ENCODE results near the gene PRKAR1A.

PRKAR1A gene

DNA sequence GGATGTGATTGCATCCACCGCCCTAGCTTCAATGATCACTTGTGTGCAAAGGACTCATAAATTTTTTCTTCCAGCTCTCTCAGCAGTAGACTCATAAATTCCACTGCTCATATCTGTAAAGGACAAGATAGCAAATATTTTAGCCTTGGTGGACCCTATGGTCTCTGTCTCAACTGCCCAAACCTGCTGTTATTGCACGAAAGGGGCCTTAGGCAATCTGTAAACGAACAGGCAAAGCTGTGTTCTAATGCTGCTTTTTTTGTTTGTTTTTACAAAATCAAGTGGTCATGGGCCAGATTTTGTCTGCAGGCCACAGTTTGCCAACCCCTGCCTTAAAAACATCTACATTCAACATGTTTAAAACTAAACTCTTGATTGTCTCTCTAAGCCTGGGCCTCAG, 54.8 kb downstream of the PRKAR1A start (continued):
- TF ChIP-seq, protein P1, sequence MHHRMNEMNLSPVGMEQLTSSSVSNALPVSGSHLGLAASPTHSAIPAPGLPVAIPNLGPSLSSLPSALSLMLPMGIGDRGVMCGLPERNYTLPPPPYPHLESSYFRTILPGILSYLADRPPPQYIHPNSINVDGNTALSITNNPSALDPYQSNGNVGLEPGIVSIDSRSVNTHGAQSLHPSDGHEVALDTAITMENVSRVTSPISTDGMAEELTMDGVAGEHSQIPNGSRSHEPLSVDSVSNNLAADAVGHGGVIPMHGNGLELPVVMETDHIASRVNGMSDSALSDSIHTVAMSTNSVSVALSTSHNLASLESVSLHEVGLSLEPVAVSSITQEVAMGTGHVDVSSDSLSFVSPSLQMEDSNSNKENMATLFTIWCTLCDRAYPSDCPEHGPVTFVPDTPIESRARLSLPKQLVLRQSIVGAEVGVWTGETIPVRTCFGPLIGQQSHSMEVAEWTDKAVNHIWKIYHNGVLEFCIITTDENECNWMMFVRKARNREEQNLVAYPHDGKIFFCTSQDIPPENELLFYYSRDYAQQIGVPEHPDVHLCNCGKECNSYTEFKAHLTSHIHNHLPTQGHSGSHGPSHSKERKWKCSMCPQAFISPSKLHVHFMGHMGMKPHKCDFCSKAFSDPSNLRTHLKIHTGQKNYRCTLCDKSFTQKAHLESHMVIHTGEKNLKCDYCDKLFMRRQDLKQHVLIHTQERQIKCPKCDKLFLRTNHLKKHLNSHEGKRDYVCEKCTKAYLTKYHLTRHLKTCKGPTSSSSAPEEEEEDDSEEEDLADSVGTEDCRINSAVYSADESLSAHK (tag by site-specific recombination; IDR thresholded peaks at IDR 0.05), result no peak
- TF ChIP-seq ZNF394 (tag by site-specific recombination; IDR thresholded peaks at IDR 0.05; ENCODE audit: borderline replicate concordance), result no peak

- Histone ChIP-seq H3K4me1 (ENCODE audit: control insufficient read depth, insufficient read depth, low read length) (no peaks in the 10 kb centered on the region), H3K4me3 (ENCODE audit: low read depth, low read length) (no peak overlapping the region), H3K27ac (ENCODE audit: extremely low read depth, low read depth, low read length) (no peak overlapping the region), H3K9me3 (ENCODE audit: control insufficient read depth, insufficient read depth, low read depth, low read length) (no peaks in the 10 kb centered on the region), H3K36me3 (ENCODE audit: control insufficient read depth in 2 of 2, insufficient read depth in 1 of 2, low read length in 2 of 2) (no peaks in the 10 kb centered on the region)
- POLR2A ChIA-PET, result no interaction called here
- no peak for TF ChIP-seq ZFP3 (tag by site-specific recombination; IDR thresholded peaks at IDR 0.05; ENCODE audit: low read depth)
- TF ChIP-seq ZNF660 (tag by site-specific recombination; IDR thresholded peaks at IDR 0.05), result no peak
- TF ChIP-seq ZNF416 (tag by site-specific recombination; IDR thresholded peaks at IDR 0.05), result no peak
- TF ChIP-seq ZNF221 (tag by site-specific recombination; IDR thresholded peaks at IDR 0.05; ENCODE audit: borderline replicate concordance), result no peak
- no peak for TF ChIP-seq ZIC2 (tag by site-specific recombination; IDR thresholded peaks at IDR 0.05)
- TF ChIP-seq, protein P2, sequence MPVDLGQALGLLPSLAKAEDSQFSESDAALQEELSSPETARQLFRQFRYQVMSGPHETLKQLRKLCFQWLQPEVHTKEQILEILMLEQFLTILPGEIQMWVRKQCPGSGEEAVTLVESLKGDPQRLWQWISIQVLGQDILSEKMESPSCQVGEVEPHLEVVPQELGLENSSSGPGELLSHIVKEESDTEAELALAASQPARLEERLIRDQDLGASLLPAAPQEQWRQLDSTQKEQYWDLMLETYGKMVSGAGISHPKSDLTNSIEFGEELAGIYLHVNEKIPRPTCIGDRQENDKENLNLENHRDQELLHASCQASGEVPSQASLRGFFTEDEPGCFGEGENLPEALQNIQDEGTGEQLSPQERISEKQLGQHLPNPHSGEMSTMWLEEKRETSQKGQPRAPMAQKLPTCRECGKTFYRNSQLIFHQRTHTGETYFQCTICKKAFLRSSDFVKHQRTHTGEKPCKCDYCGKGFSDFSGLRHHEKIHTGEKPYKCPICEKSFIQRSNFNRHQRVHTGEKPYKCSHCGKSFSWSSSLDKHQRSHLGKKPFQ (tag by site-specific recombination; IDR thresholded peaks at IDR 0.05), result no peak
- CTCF ChIA-PET, result interaction anchor here (0.6 to 1.6 kb wide), 2 partner anchors 46 to 181 kb away, joined by 3 to 11 read pairs; no protein-coding TSS in a partner anchor
Measured at GRCh38 chr17:68567581-68567980, 55.4 kb downstream of the PRKAR1A start.

- H3K9me3 ChIP-seq (ENCODE audit: control insufficient read depth, insufficient read depth, low read depth, low read length), result no peaks in the 10 kb centered on the region
- H3K4me1 ChIP-seq (ENCODE audit: control insufficient read depth, insufficient read depth, low read length), result no peaks in the 10 kb centered on the region
- TF ChIP-seq ZNF362 (tag by site-specific recombination; IDR thresholded peaks at IDR 0.05) (no peak), ZNF701 (tag by site-specific recombination; IDR thresholded peaks at IDR 0.05) (no peak), ZNF664 (tag by site-specific recombination; IDR thresholded peaks at IDR 0.05) (no peak), KLF16 (tag by site-specific recombination; IDR thresholded peaks at IDR 0.05) (no peak), ZBTB7A (tag by site-specific recombination; IDR thresholded peaks at IDR 0.05; ENCODE audit: low read depth) (no peak), ZNF10 (tag by site-specific recombination; IDR thresholded peaks at IDR 0.05) (no peak), GLI4 (tag by site-specific recombination; IDR thresholded peaks at IDR 0.05) (no peak), KLF1 (tag by site-specific recombination; IDR thresholded peaks at IDR 0.05) (no peak), ZNF155 (tag by site-specific recombination; IDR thresholded peaks at IDR 0.05) (no peak), ZBTB6 (tag by site-specific recombination; IDR thresholded peaks at IDR 0.05) (no peak), ZNF792 (tag by site-specific recombination; IDR thresholded peaks at IDR 0.05) (no peak), ZEB2 (tag by site-specific recombination; IDR thresholded peaks at IDR 0.05) (no peak), KLF10 (tag by site-specific recombination; IDR thresholded peaks at IDR 0.05) (no peak), BCL6B (tag by site-specific recombination; IDR thresholded peaks at IDR 0.05) (no peak), ZNF350 (tag by site-specific recombination; IDR thresholded peaks at IDR 0.05) (no peak), ZNF747 (tag by site-specific recombination; IDR thresholded peaks at IDR 0.05) (no peak), ZFP69B (tag by site-specific recombination; IDR thresholded peaks at IDR 0.05) (no peak)
- no peak overlapping the region for H3K27ac ChIP-seq (ENCODE audit: extremely low read depth, low read depth, low read length)
- H3K4me3 ChIP-seq (ENCODE audit: low read depth, low read length), result no peak overlapping the region
- POLR2A ChIA-PET, result no interaction called here
- H3K36me3 ChIP-seq (ENCODE audit: control insufficient read depth in 2 of 2, insufficient read depth in 1 of 2, low read length in 2 of 2), result no peaks in the 10 kb centered on the region
- CTCF ChIA-PET, result interaction anchor here (0.6 to 1.0 kb wide), 2 partner anchors 101 to 368 kb away, joined by 3 to 5 read pairs; no protein-coding TSS in a partner anchor
Measured at GRCh38 chr17:68568581-68568980, 56.4 kb downstream of the PRKAR1A start.

Data from HEK293 (cell line).